Common myeloid progenitor, CD34-positive (primary cell): ENCODE measurements around the gene ZNF768.
"Not testable (repeated sequence)": the region's sequence is repeated elsewhere in the genome, so short reads cannot be mapped to it uniquely, and the experiment has no call there.

Source experiments
- CTCF ChIA-PET: fragments of 350-600 bp; sonication (Branson Sonifier 250); formaldehyde crosslinking; loops from one replicate; lab custom pipeline; 2021; ENCODE audit warnings: antibody characterized with exemption; lab: Charles Lee
- POLR2A ChIA-PET: fragments of 350-600 bp; sonication (Branson Sonifier 250); formaldehyde crosslinking; loops from one replicate; lab custom pipeline; 2021; ENCODE audit warnings: antibody characterized with exemption; lab: Charles Lee
- DNase-seq, 3 donors: peaks; one replicate each; pipeline versions ENCODE4 v3.0.0 to v3.0.0-alpha.2; 2013
- H3K27ac ChIP-seq, 2 experiments: 1 replicate in 1 of 2; 2 replicates in 1 of 2; pipeline ENCODE4 v1.7.0; 2013; ENCODE audit warnings: inconsistent platforms in 2 of 2, low read length in 2 of 2, mild to moderate bottlenecking in 2 of 2, low read depth in 1 of 2, moderate library complexity in 1 of 2; ENCODE audit not compliant: severe bottlenecking in 2 of 2, insufficient read depth in 1 of 2, poor library complexity in 1 of 2
- H3K27me3 ChIP-seq, 5 experiments: replicated peaks in 2 of 5; 1 replicate in 3 of 5; 2 replicates in 2 of 5; pipeline versions ENCODE4 v1.6.1 to v1.7.0; 2013; ENCODE audit warnings: low read length in 4 of 5, mild to moderate bottlenecking in 2 of 5, moderate library complexity in 2 of 5, inconsistent platforms in 1 of 5; ENCODE audit not compliant: insufficient read depth in 5 of 5, control insufficient read depth in 4 of 5
- H3K36me3 ChIP-seq, 4 experiments: 1 replicate in 2 of 4; 2 replicates in 2 of 4; pipeline versions ENCODE4 v1.6.1 to v1.7.0; 2013; ENCODE audit warnings: low read length in 3 of 4, control low read depth in 1 of 4, mild to moderate bottlenecking in 1 of 4; ENCODE audit not compliant: control insufficient read depth in 4 of 4, insufficient read depth in 4 of 4
- H3K4me1 ChIP-seq, 4 experiments: 1 replicate in 3 of 4; 2 replicates in 1 of 4; pipeline versions ENCODE4 v1.6.1 to v1.7.1; 2013; ENCODE audit warnings: low read length in 3 of 4, mild to moderate bottlenecking in 3 of 4, control low read depth in 1 of 4, inconsistent platforms in 1 of 4, moderate library complexity in 1 of 4; ENCODE audit not compliant: control insufficient read depth in 4 of 4, insufficient read depth in 4 of 4; ENCODE audit errors: control extremely low read depth in 1 of 4
- H3K4me3 ChIP-seq, 7 experiments: 1 replicate in 4 of 7; 2 replicates in 3 of 7; pipeline versions ENCODE4 v1.5.1 to v1.7.0; 2013; ENCODE audit warnings: mild to moderate bottlenecking in 7 of 7, low read length in 6 of 7, moderate library complexity in 6 of 7, inconsistent platforms in 2 of 7, low read depth in 2 of 7, control low read depth in 1 of 7; ENCODE audit not compliant: insufficient read depth in 4 of 7, control insufficient read depth in 1 of 7; ENCODE audit errors: extremely low read depth in 1 of 7
- H3K9me3 ChIP-seq, 5 experiments: 1 replicate in 4 of 5; 2 replicates in 1 of 5; pipeline versions ENCODE4 v1.6.1 to v1.7.1; 2013; ENCODE audit warnings: low read length in 4 of 5, mild to moderate bottlenecking in 2 of 5, inconsistent platforms in 1 of 5, low read depth in 1 of 5, moderate library complexity in 1 of 5; ENCODE audit not compliant: control insufficient read depth in 4 of 5, insufficient read depth in 2 of 5; ENCODE audit errors: control extremely low read depth in 1 of 5
- WGBS: methylation state at CpG from one replicate; pipeline ENCODE4 v1.1.5; 2013; ENCODE audit not compliant: insufficient coverage; 5-methylcytosine and 5-hydroxymethylcytosine counted together

ZNF768 gene

DNA sequence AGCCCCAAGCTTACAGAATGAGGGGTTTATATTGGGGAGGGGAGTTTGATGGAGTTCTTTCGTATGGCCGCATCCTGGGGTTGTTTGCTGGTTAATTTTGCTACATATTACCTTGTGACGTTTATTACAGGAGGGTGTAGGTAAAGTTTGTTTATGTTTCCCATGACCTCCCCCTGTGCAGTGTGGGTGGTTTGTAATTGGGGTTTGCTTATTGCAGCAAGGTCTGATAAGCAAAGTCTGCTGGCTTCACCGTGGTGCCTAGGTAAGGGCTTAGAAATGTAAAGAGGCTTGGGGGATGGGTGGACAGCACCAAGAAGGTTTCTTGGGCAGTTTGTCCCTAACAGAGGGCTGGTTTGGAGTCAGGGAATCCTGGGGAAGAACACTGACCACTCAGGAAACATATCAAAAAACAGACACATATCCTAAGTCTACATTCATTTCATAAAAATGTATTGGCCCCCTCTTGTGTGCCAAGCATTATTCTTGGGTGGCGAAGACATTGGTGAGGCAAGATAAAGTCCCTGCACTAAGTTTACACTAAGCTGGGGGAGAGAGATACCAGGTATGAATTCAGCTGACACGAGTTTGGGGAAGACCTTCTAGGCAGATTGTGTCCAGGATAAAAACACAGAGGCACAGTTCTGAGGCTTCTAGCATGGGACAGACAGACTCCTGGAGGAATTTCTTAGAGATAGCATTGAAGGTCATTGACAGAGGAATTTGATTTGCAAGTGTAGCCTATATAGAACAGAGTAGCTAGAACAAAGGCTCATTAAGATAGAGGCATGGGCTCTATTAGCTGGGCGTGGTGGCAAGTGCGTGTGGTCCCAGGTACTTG lies 22.3 kb upstream of the ZNF768 start:
- Histone ChIP-seq H3K36me3 (peaks cover 0 to 10% (median 3%) of the 10 kb centered on the region in 4 experiments), H3K4me3 (no peak overlapping the region), H3K27me3 (no peaks in the 10 kb centered on the region), H3K27ac (no peak overlapping the region), H3K4me1 (peaks cover 0 to 23% (median 15%) of the 10 kb centered on the region in 4 experiments), H3K9me3 (no peaks in the 10 kb centered on the region)
- ChIA-PET POLR2A (no interaction called here), CTCF (interaction anchor here (1.0 to 2.0 kb wide), 4 partner anchors 9 to 30 kb away, joined by 3 to 7 read pairs (median 4); no protein-coding TSS in a partner anchor)
- WGBS = 94% methylated on average over 7 of the region's 8 CpGs
- peak in 2 of 3 donors; percentile 38 to 66 for DNase-seq

DNA sequence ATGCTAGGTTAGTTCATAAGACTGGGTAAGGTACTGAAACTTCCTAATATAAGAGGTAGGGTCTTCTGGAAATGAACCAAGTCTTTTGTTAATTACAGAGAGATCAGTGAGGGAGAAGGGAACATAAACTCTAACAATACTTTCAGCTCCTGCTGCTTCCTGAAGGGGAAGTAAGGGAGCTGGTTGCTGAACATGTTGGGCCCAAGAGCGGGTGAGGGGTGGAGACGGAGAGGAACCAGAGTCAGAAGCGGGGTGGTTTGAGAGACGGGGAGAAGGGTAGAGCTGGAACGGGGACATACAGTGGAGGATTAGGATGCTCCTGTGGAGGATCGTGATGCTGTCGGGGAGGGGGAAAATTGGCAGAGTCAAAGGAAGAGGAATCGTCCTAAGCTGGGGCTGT lies 19.7 kb upstream of the ZNF768 start:
- ChIA-PET POLR2A (no interaction called here), CTCF (interaction anchor here (0.7 to 1.9 kb wide), 7 partner anchors 9 to 88 kb away, joined by 3 to 17 read pairs (median 4); partner anchors contain the start of genes ZNF747 and ZNF764)

DNA sequence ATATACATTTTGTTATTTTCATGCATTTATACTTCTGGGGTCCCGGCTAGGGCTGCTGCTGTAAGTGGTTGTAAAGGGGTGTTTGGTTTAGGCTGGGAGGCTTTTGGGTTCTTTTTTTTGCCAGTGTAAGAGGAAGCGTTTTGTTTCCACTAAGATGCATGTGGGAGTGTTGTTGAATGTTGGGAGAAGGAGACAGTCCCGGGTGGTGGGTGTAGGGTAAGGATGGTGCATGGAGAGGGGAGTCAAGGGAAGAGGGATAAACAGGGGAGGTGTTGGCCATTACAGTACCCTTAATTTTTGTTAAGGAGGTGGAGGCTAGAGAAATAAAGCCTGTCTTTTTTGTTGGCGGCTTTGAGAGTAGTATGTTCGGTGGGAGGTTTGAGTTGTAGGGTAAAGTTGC lies 16.7 kb upstream of the ZNF768 start:
- Histone ChIP-seq H3K4me3 (no peak overlapping the region), H3K4me1 (peaks cover 0 to 15% (median 6%) of the 10 kb centered on the region in 4 experiments), H3K27me3 (no peaks in the 10 kb centered on the region), H3K27ac (no peak overlapping the region), H3K9me3 (no peaks in the 10 kb centered on the region), H3K36me3 (peaks cover 0 to 4% (median 2%) of the 10 kb centered on the region in 4 experiments)
- WGBS = 98% methylated on average over 4 of the region's 5 CpGs
- no peak for DNase-seq
- CTCF ChIA-PET = interaction anchor here (1.4 kb wide), 1 partner anchor 17 kb away, joined by 3 read pairs; no protein-coding TSS in a partner anchor
- POLR2A ChIA-PET = no interaction called here

More for the DNA sequence above, 19.7 kb upstream of the ZNF768 start:
- peaks cover 0 to 15% (median 6%) of the 10 kb centered on the region in 4 experiments for H3K4me1 ChIP-seq
- H3K36me3 ChIP-seq = peaks cover 0 to 4% (median 0%) of the 10 kb centered on the region in 4 experiments
- no peaks in the 10 kb centered on the region for H3K27me3 ChIP-seq
- peak overlapping the region in 2 of 7 experiments; percentile 11 to 23 for H3K4me3 ChIP-seq
- WGBS = 45% methylated on average over 8 of the region's 8 CpGs
- no peak overlapping the region for H3K27ac ChIP-seq
- no peaks in the 10 kb centered on the region for H3K9me3 ChIP-seq
- peak in 2 of 3 donors; percentile 28 to 40 for DNase-seq

DNA sequence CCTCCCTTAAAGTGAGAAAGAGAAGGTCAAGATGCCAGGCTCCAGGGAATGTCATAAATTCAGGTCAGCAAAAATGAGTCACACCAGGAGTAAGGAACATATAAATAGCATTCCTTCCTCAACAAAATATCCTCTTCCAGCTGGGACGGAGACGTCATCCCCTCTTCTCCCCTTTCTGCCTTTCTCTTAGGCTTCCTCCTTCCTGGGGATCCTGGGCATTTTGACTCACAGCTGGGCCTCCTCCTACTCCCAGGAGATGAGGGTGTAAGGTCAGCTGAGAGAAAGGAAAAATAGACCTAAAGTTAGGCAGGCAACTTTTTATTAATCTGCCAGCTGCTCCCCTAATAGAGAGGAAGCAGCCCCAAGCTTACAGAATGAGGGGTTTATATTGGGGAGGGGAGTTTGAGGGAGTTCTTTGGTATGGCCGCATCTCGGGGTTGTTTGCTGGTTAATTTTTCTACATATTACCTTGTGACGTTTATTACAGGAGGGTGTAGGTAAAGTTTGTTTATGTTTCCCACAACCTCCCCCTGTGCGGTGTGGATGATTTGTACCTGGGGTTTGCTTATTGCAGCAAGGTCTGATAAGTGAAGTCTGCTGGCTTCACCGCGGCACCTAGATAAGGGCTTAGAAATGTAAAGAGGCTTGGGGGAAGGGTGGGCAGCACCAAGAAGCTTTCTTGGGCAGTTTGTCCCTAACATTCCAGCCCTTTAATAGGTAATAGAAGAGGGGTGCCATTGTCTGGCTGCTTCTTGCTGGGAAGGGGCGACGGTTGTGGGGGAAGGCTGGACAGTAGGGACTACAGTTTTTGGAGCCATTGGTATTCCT lies 15.3 kb upstream of the ZNF768 start:
- peak in 1 of 3 donors; percentile 19 for DNase-seq
- Histone ChIP-seq H3K27ac (no peak overlapping the region), H3K9me3 (no peaks in the 10 kb centered on the region), H3K27me3 (no peaks in the 10 kb centered on the region), H3K36me3 (peaks cover 0 to 3% (median 2%) of the 10 kb centered on the region in 4 experiments), H3K4me3 (no peak overlapping the region), H3K4me1 (peaks cover 0 to 15% (median 6%) of the 10 kb centered on the region in 4 experiments)
- WGBS = 100% methylated on average over 4 of the region's 10 CpGs
- POLR2A ChIA-PET = no interaction called here
- CTCF ChIA-PET = interaction anchor here (0.7 to 1.4 kb wide), 3 partner anchors 15 to 112 kb away, joined by 3 to 5 read pairs (median 3); partner anchors contain the start of gene DCTPP1

DNA sequence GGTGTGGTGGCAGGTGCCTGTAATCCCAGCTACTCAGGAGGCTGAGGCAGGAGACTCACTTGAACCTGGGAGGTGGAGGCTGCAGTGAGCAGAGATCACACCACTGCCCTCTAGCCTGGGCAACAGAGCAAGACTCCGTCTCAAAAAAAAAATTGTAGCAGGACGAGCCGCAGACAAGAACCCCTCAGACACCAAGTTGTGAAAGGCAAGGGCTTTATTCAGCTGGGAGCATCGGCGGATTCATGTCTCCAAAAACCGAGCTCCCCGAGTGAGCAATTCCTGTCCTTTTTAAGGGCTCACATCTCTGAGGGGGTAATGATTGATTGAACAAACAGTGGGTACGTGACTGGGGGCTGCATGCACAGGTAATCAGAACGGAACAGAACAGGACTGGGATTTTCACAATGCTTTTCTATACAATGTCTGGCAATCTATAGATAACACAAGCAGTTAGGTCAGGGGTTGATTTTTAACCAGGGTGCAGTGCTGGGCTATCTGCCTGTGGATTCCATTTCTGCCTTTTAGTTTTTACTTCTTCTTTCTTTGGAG lies 14.6 kb upstream of the ZNF768 start:
- H3K36me3 ChIP-seq, H3K4me3 ChIP-seq, H3K9me3 ChIP-seq, H3K27ac ChIP-seq, H3K27me3 ChIP-seq, POLR2A ChIA-PET: not testable (repeated sequence)
- CTCF ChIA-PET = interaction anchor here (0.7 to 1.4 kb wide), 2 partner anchors 16 to 46 kb away, joined by 3 to 5 read pairs; no protein-coding TSS in a partner anchor
- peak in 1 of 3 donors; percentile 61 for DNase-seq
- 93% methylated on average over 9 of the region's 9 CpGs for WGBS
- peaks cover 3 to 10% (median 8%) of the 10 kb centered on the region in 4 experiments for H3K4me1 ChIP-seq

DNA sequence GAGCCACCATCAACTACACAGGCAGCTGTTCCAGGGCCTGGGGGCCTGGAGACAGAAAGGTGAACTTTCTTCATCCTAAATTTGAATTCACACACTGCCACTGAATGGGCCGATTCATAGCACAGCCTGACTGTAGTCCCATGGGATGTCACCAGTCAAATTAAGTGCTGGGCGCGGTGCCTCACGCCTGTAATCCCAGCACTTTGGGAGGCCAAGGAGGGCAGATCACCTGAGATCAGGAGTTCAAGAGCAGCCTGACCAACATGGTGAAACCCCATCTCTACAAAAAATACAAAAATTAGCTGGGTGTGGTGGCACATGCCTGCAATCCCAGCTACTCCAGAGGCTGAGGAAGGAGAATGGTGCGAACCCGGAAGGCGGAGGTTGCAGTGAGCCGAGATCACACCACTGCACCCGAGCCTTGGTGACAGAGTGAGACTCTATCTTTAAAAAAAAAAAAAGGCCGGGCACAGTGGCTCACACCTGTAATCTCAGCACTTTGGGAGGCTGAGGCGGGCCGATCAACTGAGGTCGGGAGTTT lies 13.7 kb upstream of the ZNF768 start:
- H3K4me1 ChIP-seq = peaks cover 4 to 16% (median 15%) of the 10 kb centered on the region in 4 experiments
- H3K27me3 ChIP-seq, POLR2A ChIA-PET, H3K4me3 ChIP-seq, H3K27ac ChIP-seq, H3K36me3 ChIP-seq, H3K9me3 ChIP-seq, DNase-seq: not testable (repeated sequence)
- WGBS = 92% methylated on average over 9 of the region's 13 CpGs
- CTCF ChIA-PET = interaction anchor here (1.1 kb wide), 1 partner anchor 91 kb away, joined by 4 read pairs; no protein-coding TSS in a partner anchor
